Breast epithelium (tissue), 4 donors: ENCODE measurements around the gene EGFL6. TPM values are rescaled to one million over a fixed set of nuclear protein-coding genes. Genes with fewer than 3 reads are reported as not detected.
"Not testable (repeated sequence)": the region's sequence is repeated elsewhere in the genome, so short reads cannot be mapped to it uniquely, and the experiment has no call there.

Experiments
- DNase-seq, 2 donors: peaks; one replicate each; pipeline ENCODE4 v3.0.0-alpha.2; 2019; ENCODE audit warnings: low spot score in 2 of 2
- H3K27ac ChIP-seq, 2 donors: fragments of 200-600 bp; sonication (generic) in 1 of 2; one replicate each; pipeline ENCODE4 v1.5.1; 2016 to 2019; ENCODE audit warnings: mild to moderate bottlenecking in 1 of 2
- H3K27me3 ChIP-seq, 2 donors: fragments of 200-600 bp; sonication (generic) in 1 of 2; one replicate each; pipeline versions ENCODE4 v1.5.1 to v1.6.0; 2017 to 2019; ENCODE audit warnings: control low read depth in 1 of 2, mild to moderate bottlenecking in 1 of 2
- H3K36me3 ChIP-seq: fragments of 200-600 bp; one replicate; pipeline ENCODE4 v1.5.1; 2019
- H3K4me1 ChIP-seq, 2 donors: fragments of 200-600 bp; sonication (generic); one replicate each; pipeline ENCODE4 v1.5.1; 2016 to 2019; ENCODE audit warnings: control low read depth in 1 of 2
- H3K4me3 ChIP-seq, 3 donors: fragments of 200-600 bp; sonication (generic); 1 replicate in 2 of 3; 2 replicates in 1 of 3; pipeline ENCODE4 v1.5.1; 2016 to 2019; ENCODE audit warnings: mild to moderate bottlenecking in 3 of 3, moderate library complexity in 2 of 3
- H3K9me3 ChIP-seq, 2 donors: fragments of 200-600 bp; sonication (generic) in 1 of 2; one replicate each; pipeline ENCODE4 v1.5.1; 2016 to 2019; ENCODE audit warnings: control low read depth in 1 of 2
- CTCF ChIP-seq, 3 donors: fragments of 450-650 bp; IDR thresholded peaks; one replicate each; pipeline ENCODE4 v1.5.1; 2016 to 2017; ENCODE audit warnings: antibody characterized with exemption in 3 of 3, mild to moderate bottlenecking in 3 of 3, moderate library complexity in 3 of 3
- POLR2A ChIP-seq: fragments of 450-650 bp; IDR thresholded peaks from one replicate; pipeline ENCODE4 v1.6.1; 2016; ENCODE audit warnings: antibody characterized with exemption, mild to moderate bottlenecking, moderate library complexity
- POLR2AphosphoS5 ChIP-seq, 3 donors: sonication (generic); formaldehyde crosslinking; IDR thresholded peaks; one replicate each; pipeline ENCODE4 v1.6.1; 2017; ENCODE audit warnings: antibody characterized with exemption in 3 of 3
- intact Hi-C: fragments of 100-400 bp; cut with DNase I; formaldehyde crosslinking; loops from one replicate; pipeline ENCODE4 v1.15.1; 2023; ENCODE audit warnings: low total_unique reads
- total RNA-seq, 3 donors: library from RNA; depleted of rRNA; stranded (reverse); fragments of >200 nt; gene quantifications; one replicate each; pipeline ENCODE4 v1.1.0, GENCODE V29; 2016

Gene EGFL6
- total RNA-seq, 3 donors from 2014 or later = 0.59 to 11.8 (median 0.98) TPM

GRCh38 chrX:13638826-13639225 lies 69.4 kb downstream of the EGFL6 start:
- Histone ChIP-seq H3K27ac (no peak overlapping the region), H3K36me3 (no peaks in the 10 kb centered on the region), H3K9me3 (peaks cover 7 to 24% of the 10 kb centered on the region in 2 donors), H3K27me3 (peaks cover 0 to 64% of the 10 kb centered on the region in 2 donors), H3K4me3 (no peak overlapping the region), H3K4me1 (no peaks in the 10 kb centered on the region)
- no peak for DNase-seq
- TF ChIP-seq CTCF (IDR thresholded peaks at IDR 0.05) = no peak
- TF ChIP-seq POLR2A = no peak
- no peak for TF ChIP-seq POLR2AphosphoS5 (IDR thresholded peaks at IDR 0.05)
- intact Hi-C loops = no loop called here

- peaks cover 1 to 15% of the 10 kb centered on the region in 2 donors for H3K9me3 ChIP-seq
- H3K27ac ChIP-seq, H3K36me3 ChIP-seq, DNase-seq, H3K4me3 ChIP-seq, H3K4me1 ChIP-seq, intact Hi-C loops: not testable (repeated sequence)
- peaks cover 0 to 61% of the 10 kb centered on the region in 2 donors for H3K27me3 ChIP-seq
Measured at GRCh38 chrX:13641684-13642083, 72.3 kb downstream of the EGFL6 start.

GRCh38 chrX:13645464-13646153 lies 76.2 kb downstream of the EGFL6 start:
- no peak overlapping the region for H3K27ac ChIP-seq
- H3K9me3 ChIP-seq = no peaks in the 10 kb centered on the region
- no peaks in the 10 kb centered on the region for H3K36me3 ChIP-seq
- peaks cover 0 to 70% of the 10 kb centered on the region in 2 donors for H3K27me3 ChIP-seq
- intact Hi-C loops = no loop called here
- TF ChIP-seq CTCF (IDR thresholded peaks at IDR 0.05) = no peak
- no peak for TF ChIP-seq POLR2A
- H3K4me1 ChIP-seq = no peaks in the 10 kb centered on the region
- H3K4me3 ChIP-seq = no peak overlapping the region
- no peak for DNase-seq

DNA sequence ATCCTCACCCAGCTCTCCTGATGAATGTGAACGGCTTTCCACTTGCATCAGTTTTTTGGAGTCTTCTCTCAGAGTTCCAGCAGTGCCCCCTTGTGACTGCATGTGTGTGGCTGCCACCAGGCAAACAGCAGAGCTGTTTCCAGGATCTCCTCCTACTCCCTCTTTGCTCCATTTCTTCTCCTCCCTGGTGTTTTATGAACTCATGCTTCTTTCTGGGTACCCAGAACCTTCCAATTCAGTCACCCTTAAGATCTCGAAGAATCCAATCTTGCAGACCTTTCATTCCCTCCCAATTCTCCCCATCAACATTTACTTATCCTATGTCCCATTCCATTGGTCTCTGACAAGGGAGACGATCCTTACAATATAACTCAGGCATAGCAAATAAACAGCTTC lies 76.8 kb downstream of the EGFL6 start:
- TF ChIP-seq POLR2A (no peak), CTCF (IDR thresholded peaks at IDR 0.05) (peak in 2 of 3 donors; percentile 39 to 47), POLR2AphosphoS5 (IDR thresholded peaks at IDR 0.05) (no peak)
- Histone ChIP-seq H3K4me1 (no peaks in the 10 kb centered on the region), H3K36me3 (no peaks in the 10 kb centered on the region), H3K27ac (no peak overlapping the region), H3K9me3 (no peaks in the 10 kb centered on the region), H3K4me3 (no peak overlapping the region), H3K27me3 (peaks cover 0 to 66% of the 10 kb centered on the region in 2 donors)
- intact Hi-C loops = no loop called here
- peak in 1 of 2 donors; percentile 51 for DNase-seq

GRCh38 chrX:13647709-13648212 lies 78.4 kb downstream of the EGFL6 start:
- DNase-seq = no peak

GRCh38 chrX:13648336-13648735 lies 78.9 kb downstream of the EGFL6 start:
- H3K27ac ChIP-seq, H3K4me3 ChIP-seq, H3K36me3 ChIP-seq, intact Hi-C loops, DNase-seq, H3K9me3 ChIP-seq, H3K4me1 ChIP-seq: not testable (repeated sequence)
- peaks cover 0 to 58% of the 10 kb centered on the region in 2 donors for H3K27me3 ChIP-seq

More at GRCh38 chrX:13647709-13648212, 78.4 kb downstream of the EGFL6 start:
- no peak for TF ChIP-seq CTCF (IDR thresholded peaks at IDR 0.05)
- no peak for TF ChIP-seq POLR2A
- no peak for TF ChIP-seq POLR2AphosphoS5 (IDR thresholded peaks at IDR 0.05)
- Histone ChIP-seq H3K4me3 (no peak overlapping the region), H3K27me3 (peaks cover 0 to 64% of the 10 kb centered on the region in 2 donors), H3K36me3 (no peaks in the 10 kb centered on the region), H3K4me1 (no peaks in the 10 kb centered on the region), H3K9me3 (no peaks in the 10 kb centered on the region), H3K27ac (no peak overlapping the region)
- intact Hi-C loops = no loop called here
